Hematopoietic multipotent progenitor cell treated with erythropoietin and hydrocortisone succinate and interleukin-3 and kit ligand, for 8 days (in vitro differentiated cells): ENCODE results near the gene ANGPTL4.

Experiments
- DNase-seq: peaks from one replicate; pipeline ENCODE4 v3.0.0-alpha.2; 2015

Gene ANGPTL4

DNA sequence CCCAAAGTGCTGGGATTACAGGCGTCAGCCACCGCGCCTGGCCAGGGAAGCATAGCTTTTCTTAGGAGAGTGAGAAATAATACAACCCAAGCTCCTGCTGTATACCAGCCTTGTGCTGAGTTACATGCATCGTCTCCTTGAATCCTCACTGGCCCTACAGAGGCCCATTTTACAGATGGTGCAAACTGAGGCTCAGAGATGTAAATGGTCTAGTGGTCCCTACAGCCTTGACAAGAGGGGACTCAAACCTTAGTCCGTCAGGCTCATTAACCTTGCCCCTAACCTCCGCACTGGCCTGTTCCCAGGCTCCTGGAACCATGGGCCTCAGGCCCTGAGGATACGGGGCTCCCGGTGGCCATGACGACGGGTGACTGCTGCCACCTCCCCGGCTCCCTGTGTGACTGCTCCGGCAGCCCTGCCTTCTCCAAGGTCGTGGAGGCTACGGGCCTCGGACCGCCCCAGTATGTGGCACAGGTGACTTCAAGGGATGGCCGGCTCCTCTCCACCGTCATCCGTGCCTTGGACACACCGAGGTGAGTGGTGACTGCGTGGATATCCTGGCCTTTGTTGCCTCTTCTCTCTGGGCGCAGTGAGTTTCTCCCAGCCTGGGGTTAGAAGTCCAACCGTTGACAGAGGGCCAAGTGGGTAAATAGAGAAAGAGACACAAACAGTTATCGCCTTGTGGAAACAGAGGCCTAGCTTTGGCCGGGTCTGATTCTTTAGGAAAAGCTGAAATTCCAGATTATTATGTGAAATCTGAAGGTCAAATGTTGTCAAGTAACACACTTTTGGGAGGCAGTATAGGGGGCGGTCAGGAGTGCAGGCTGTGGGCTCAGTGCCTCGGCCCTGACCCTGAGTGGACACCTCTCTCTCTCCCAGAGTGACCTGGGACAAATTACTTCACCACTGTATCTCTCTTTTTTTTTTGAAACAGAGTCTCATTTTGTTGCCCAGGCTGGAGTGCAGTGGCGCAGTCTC lies 57.8 kb downstream of the ANGPTL4 start:
- DNase-seq = no peak

DNA sequence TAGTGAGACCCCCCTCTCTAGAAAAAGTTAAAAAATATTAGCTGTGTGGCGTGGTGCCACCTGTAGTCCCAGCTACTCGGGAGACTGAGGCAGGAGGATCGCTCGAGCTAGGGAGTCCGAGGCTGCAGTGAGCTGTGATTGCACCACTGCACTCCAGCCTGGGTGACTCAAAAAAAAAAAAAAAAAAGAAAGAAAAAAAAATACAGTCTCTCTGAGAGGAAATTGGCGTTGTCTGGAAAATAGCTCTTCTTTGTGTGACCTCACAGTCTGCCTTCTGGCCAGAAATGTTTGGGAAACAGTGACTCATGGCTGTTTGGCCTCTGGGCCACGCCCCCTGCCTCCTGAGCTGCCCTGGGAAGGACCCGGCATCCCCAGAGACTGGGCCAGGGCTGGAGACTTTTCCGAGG lies 59.9 kb downstream of the ANGPTL4 start:
- DNase-seq = peak; percentile 83
